ENCODE results near the gene SMIM20.

SMIM20 gene

DNA sequence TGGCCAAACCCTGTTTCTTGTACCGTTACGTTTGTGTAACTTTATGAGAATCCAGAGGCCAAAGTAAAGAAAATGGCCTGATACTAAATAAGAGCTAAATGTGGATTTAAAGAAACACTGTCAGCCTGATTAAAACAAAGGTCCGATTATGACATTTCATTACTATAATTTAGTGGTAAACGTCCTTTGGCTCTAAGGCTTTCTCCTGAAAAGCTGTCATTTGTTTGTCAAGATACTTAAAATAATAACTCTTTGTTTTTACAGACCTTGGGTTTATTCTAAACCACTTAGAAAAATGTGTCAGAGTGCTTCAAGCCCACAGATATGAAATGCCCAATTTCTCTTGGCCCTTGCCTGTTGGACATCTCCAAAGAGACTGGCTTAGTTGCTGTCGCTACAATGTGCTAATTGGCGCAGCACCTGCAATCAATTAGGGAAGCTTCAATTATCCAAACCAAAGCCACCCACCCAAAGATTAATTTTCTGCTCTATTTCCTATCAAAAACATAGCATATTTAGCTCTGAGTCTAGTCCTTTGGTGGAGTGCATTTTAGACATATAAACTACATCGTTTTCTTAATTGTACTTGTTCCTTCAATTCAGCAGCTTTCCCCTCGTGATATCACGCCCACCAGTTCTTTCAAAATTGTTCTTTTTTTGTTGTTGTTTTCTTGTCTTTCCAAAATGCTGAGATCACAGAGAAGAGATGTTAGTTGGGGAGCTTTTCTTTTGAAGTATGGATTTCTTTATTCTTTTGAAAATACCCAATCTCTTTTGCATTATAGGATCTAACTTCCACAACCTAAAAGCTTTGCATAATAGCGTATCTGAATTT is 13.6 kb downstream of the SMIM20 start:
- no peaks in the 10 kb centered on the region for H3K27me3 ChIP-seq (ENCODE audit: insufficient read depth, low read length, poor library complexity, severe bottlenecking)
- H3K9me2 ChIP-seq (replicated peaks; ENCODE audit: low read depth, low read length) = no peaks in the 10 kb centered on the region
- no peaks in the 10 kb centered on the region for H3K9me3 ChIP-seq (ENCODE audit: insufficient read depth, low read depth, low read length)
- TF ChIP-seq EZH2phosphoT487 (IDR thresholded peaks at IDR 0.05; ENCODE audit: borderline replicate concordance) = no peak
- TF ChIP-seq, protein P1, sequence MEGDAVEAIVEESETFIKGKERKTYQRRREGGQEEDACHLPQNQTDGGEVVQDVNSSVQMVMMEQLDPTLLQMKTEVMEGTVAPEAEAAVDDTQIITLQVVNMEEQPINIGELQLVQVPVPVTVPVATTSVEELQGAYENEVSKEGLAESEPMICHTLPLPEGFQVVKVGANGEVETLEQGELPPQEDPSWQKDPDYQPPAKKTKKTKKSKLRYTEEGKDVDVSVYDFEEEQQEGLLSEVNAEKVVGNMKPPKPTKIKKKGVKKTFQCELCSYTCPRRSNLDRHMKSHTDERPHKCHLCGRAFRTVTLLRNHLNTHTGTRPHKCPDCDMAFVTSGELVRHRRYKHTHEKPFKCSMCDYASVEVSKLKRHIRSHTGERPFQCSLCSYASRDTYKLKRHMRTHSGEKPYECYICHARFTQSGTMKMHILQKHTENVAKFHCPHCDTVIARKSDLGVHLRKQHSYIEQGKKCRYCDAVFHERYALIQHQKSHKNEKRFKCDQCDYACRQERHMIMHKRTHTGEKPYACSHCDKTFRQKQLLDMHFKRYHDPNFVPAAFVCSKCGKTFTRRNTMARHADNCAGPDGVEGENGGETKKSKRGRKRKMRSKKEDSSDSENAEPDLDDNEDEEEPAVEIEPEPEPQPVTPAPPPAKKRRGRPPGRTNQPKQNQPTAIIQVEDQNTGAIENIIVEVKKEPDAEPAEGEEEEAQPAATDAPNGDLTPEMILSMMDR (conservative IDR thresholded peaks at IDR 0.05; ENCODE audit: low read length) = no peak
- no peak overlapping the region for H3K4me3 ChIP-seq (ENCODE audit: low read length, poor library complexity, severe bottlenecking)
- no peaks in the 10 kb centered on the region for H3F3A ChIP-seq (ENCODE audit: low read depth)
- no peaks in the 10 kb centered on the region for H3K79me2 ChIP-seq (ENCODE audit: insufficient read depth, low read length)
- no peaks in the 10 kb centered on the region for H3K4me1 ChIP-seq (ENCODE audit: insufficient read depth, low read length, poor library complexity, severe bottlenecking)
- H3K4me2 ChIP-seq (ENCODE audit: low read depth, low read length, poor library complexity, severe bottlenecking) = no peak overlapping the region
- H3K9ac ChIP-seq (ENCODE audit: low read depth, low read length, poor library complexity, severe bottlenecking) = no peak overlapping the region
- no peaks in the 10 kb centered on the region for H3K36me3 ChIP-seq (ENCODE audit: insufficient read depth, low read length)
- H4K20me1 ChIP-seq (ENCODE audit: insufficient read depth, low read length, poor library complexity, severe bottlenecking) = peaks cover 4% of the 10 kb centered on the region
- no peak overlapping the region for H2AFZ ChIP-seq (ENCODE audit: low read length)

DNA sequence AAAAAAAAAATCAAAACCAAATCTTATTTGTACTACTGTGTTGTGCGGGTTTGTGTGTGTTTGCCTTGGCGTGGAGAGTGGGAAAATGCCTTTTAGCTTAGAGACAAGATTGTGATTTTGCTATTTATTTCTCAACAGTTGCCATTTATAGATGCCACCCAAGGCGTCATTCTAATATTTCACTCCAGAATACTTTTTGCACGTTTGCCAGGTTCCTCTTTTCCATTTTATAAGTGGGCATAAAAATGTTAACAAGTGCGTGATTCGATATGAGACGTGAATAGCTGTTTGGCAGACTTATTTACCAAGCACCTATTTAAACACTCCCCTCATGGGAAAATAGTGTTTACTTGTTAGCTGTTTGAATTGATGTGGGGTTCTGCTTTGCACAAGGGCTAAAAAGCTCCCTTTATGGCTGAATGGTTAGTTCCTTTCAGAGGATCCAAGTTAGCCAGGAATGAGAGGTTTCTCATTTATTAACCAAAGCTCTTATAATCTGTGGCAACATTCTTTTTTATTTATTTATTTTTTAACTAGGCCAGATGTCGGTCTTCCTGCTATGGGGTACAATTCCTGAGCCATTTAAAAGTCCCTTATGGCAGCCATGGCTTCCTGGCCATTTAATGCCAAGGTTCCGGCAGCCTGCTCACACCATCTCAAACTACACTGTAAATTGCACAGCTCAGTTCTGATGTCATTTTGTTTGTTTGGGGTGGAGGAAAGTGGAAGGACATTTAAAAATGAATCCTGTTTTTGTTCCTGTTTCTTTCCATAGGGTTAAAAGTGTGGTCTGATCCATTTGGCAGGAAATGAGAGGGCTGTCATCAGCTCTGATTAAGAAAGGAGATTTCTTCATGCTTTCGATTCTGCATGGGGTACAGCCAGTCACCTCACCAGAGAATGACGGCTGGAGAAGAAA is 14.6 kb downstream of the SMIM20 start:
- Histone ChIP-seq H3K9me2 (replicated peaks; ENCODE audit: low read depth, low read length) (no peaks in the 10 kb centered on the region), H3K4me3 (ENCODE audit: low read length, poor library complexity, severe bottlenecking) (no peak overlapping the region), H3K9me3 (ENCODE audit: insufficient read depth, low read depth, low read length) (no peaks in the 10 kb centered on the region), H3K79me2 (ENCODE audit: insufficient read depth, low read length) (no peaks in the 10 kb centered on the region), H3K36me3 (ENCODE audit: insufficient read depth, low read length) (no peaks in the 10 kb centered on the region), H4K20me1 (ENCODE audit: insufficient read depth, low read length, poor library complexity, severe bottlenecking) (peaks cover 4% of the 10 kb centered on the region), H2AFZ (ENCODE audit: low read length) (no peak overlapping the region), H3K4me2 (ENCODE audit: low read depth, low read length, poor library complexity, severe bottlenecking) (no peak overlapping the region), H3K9ac (ENCODE audit: low read depth, low read length, poor library complexity, severe bottlenecking) (no peak overlapping the region), H3K4me1 (ENCODE audit: insufficient read depth, low read length, poor library complexity, severe bottlenecking) (no peaks in the 10 kb centered on the region), H3K27me3 (ENCODE audit: insufficient read depth, low read length, poor library complexity, severe bottlenecking) (no peaks in the 10 kb centered on the region), H3F3A (ENCODE audit: low read depth) (no peaks in the 10 kb centered on the region)
- TF ChIP-seq EZH2phosphoT487 (IDR thresholded peaks at IDR 0.05; ENCODE audit: borderline replicate concordance) = no peak
- TF ChIP-seq, protein P1 (conservative IDR thresholded peaks at IDR 0.05; ENCODE audit: low read length) = no peak

DNA sequence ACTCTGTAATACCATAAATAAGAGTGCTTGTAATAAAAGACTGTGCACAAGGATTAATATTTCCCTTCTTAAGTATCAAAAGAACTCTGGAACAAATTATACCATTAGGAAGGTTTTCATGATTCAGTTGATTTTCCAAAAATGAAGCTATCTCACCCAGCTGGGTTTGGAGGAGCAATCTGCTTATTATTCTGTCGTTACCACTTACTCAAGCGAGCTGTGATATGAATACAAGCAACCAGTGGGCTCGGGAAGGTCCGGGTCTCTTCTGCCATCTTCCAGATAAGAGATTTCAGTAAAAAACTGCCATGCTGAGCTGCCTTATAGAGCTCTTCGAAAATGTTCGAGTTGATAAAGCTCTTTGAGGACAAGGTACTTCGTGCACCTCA is 15.3 kb downstream of the SMIM20 start:
- H3K27me3 ChIP-seq (ENCODE audit: insufficient read depth, low read length, poor library complexity, severe bottlenecking) = no peaks in the 10 kb centered on the region
- H3K4me2 ChIP-seq (ENCODE audit: low read depth, low read length, poor library complexity, severe bottlenecking) = no peak overlapping the region
- no peak overlapping the region for H2AFZ ChIP-seq (ENCODE audit: low read length)
- no peaks in the 10 kb centered on the region for H3K9me2 ChIP-seq (replicated peaks; ENCODE audit: low read depth, low read length)
- no peaks in the 10 kb centered on the region for H3K4me1 ChIP-seq (ENCODE audit: insufficient read depth, low read length, poor library complexity, severe bottlenecking)
- H3K36me3 ChIP-seq (ENCODE audit: insufficient read depth, low read length) = no peaks in the 10 kb centered on the region
- H3K9me3 ChIP-seq (ENCODE audit: insufficient read depth, low read depth, low read length) = no peaks in the 10 kb centered on the region
- no peaks in the 10 kb centered on the region for H3K79me2 ChIP-seq (ENCODE audit: insufficient read depth, low read length)
- peaks cover 4% of the 10 kb centered on the region for H4K20me1 ChIP-seq (ENCODE audit: insufficient read depth, low read length, poor library complexity, severe bottlenecking)
- TF ChIP-seq, protein P1 (conservative IDR thresholded peaks at IDR 0.05; ENCODE audit: low read length) = no peak
- TF ChIP-seq EZH2phosphoT487 (IDR thresholded peaks at IDR 0.05; ENCODE audit: borderline replicate concordance) = no peak
- H3F3A ChIP-seq (ENCODE audit: low read depth) = no peaks in the 10 kb centered on the region
- no peak overlapping the region for H3K4me3 ChIP-seq (ENCODE audit: low read length, poor library complexity, severe bottlenecking)
- H3K9ac ChIP-seq (ENCODE audit: low read depth, low read length, poor library complexity, severe bottlenecking) = no peak overlapping the region
